GM12878 (cell line): Measurements from ENCODE around the gene CHID1. TPM values are rescaled to one million over a fixed set of nuclear protein-coding genes. Genes with fewer than 3 reads are reported as not detected.

Experiments used
- ATAC-seq: fragments of 200-7000 bp; cut with Tn5 transposase; 3 replicates; pipeline ENCODE4 v1.9.1; 2020; ENCODE audit warnings: mild to moderate bottlenecking, moderate library complexity
- BruUV-seq: library from RNA; stranded (reverse); fragments of 400-500 nt; replicated peaks from 2 replicates; lab custom pipeline; 2021; lab: Mats Ljungman, UMichigan
- CTCF ChIA-PET: fragments of 300-600 bp; sonication (Branson Sonifier 250); formaldehyde crosslinking; extraction: SDS; loops from one replicate; lab custom pipeline; 2021; ENCODE audit warnings: inconsistent platforms; lab: Yijun Ruan, JAX
- POLR2A ChIA-PET: fragments of 350-600 bp; formaldehyde crosslinking; extraction: SDS; loops from one replicate; lab custom pipeline; 2021; ENCODE audit warnings: inconsistent platforms; lab: Charles Lee
- RAD21 ChIA-PET: fragments of 300-600 bp; sonication (Branson Sonifier 250); formaldehyde crosslinking; loops from one replicate; lab custom pipeline; 2023; ENCODE audit warnings: antibody characterized with exemption; ENCODE audit not compliant: unreplicated experiment; lab: Charles Lee
- SMC1A ChIA-PET: fragments of 300-600 bp; sonication (Branson Sonifier 250); formaldehyde crosslinking; loops from one replicate; lab custom pipeline; 2023; ENCODE audit not compliant: unreplicated experiment, uncharacterized antibody; lab: Charles Lee
- DNase-seq: peaks from one replicate; pipeline ENCODE4 v3.0.0-alpha.2; 2011; ENCODE audit warnings: low read depth, low spot score
- FAIRE-seq: peaks from 3 replicates; lab custom pipeline; 2011; peaks lifted over from hg19 to GRCh38; lab: Jason Lieb, UNC
- H2AFZ ChIP-seq: 2 replicates; pipeline ENCODE4 v1.6.0; 2011; ENCODE audit warnings: low read depth, low read length, control low read depth; ENCODE audit not compliant: control insufficient read depth
- H3K27ac ChIP-seq: 2 replicates; pipeline ENCODE4 v1.5.1; 2011; ENCODE audit warnings: control low read depth; ENCODE audit not compliant: control insufficient read depth, insufficient read depth
- H3K27me3 ChIP-seq, 2 experiments: replicated peaks in 1 of 2; 2 replicates each; pipeline versions ENCODE4 v1.6.0 to v1.6.1; 2011; ENCODE audit warnings: low read length in 1 of 2; ENCODE audit not compliant: control insufficient read depth in 2 of 2, insufficient read depth in 2 of 2
- H3K36me3 ChIP-seq, 2 experiments: 2 replicates each; pipeline ENCODE4 v1.5.1; 2011; ENCODE audit warnings: low read length in 1 of 2; ENCODE audit not compliant: control insufficient read depth in 2 of 2, insufficient read depth in 2 of 2
- H3K4me1 ChIP-seq: 2 replicates; pipeline ENCODE4 v1.6.1; 2011; ENCODE audit warnings: mild to moderate bottlenecking, low read length, moderate library complexity, mixed read lengths; ENCODE audit not compliant: control insufficient read depth, insufficient read depth
- H3K4me2 ChIP-seq: 2 replicates; pipeline ENCODE4 v1.6.0; 2011; ENCODE audit warnings: control low read depth; ENCODE audit not compliant: control insufficient read depth, insufficient read depth
- H3K4me3 ChIP-seq: fragments of 200-600 bp; sonication (generic); 2 replicates; pipeline ENCODE4 v1.5.1; 2016
- H3K79me2 ChIP-seq: 2 replicates; pipeline ENCODE4 v1.6.0; 2011; ENCODE audit warnings: low read length; ENCODE audit not compliant: control insufficient read depth, insufficient read depth
- H3K9ac ChIP-seq: 2 replicates; pipeline ENCODE4 v1.8.0; 2011; ENCODE audit warnings: low read length, control low read depth, mixed read lengths; ENCODE audit not compliant: control insufficient read depth, insufficient read depth
- H3K9me3 ChIP-seq: replicated peaks from 3 replicates; pipeline ENCODE4 v1.5.1; 2011; ENCODE audit warnings: mild to moderate bottlenecking, low read length; ENCODE audit not compliant: control insufficient read depth, insufficient read depth
- H4K20me1 ChIP-seq: 2 replicates; pipeline ENCODE4 v1.6.0; 2011; ENCODE audit not compliant: control insufficient read depth, insufficient read depth
- JUND ChIP-seq: IDR thresholded peaks from 2 replicates; pipeline ENCODE4 v1.6.1; 2012; ENCODE audit warnings: low read depth, mild to moderate bottlenecking, low read length, improper control_type of control experiment, moderate library complexity
- KLF5 ChIP-seq: fragments of 450-650 bp; IDR thresholded peaks from 2 replicates; pipeline ENCODE4 v1.6.1; 2014; ENCODE audit warnings: mild to moderate bottlenecking; ENCODE audit not compliant: partially characterized antibody
- WGBS: methylation state at CpG from one replicate; pipeline ENCODE4 v1.1.6; 2016; ENCODE audit warnings: low lambda C conversion rate; ENCODE audit not compliant: insufficient replicate concordance, insufficient coverage; ENCODE audit errors: missing lambda C conversion rate; 5-methylcytosine and 5-hydroxymethylcytosine counted together
- in situ Hi-C: fragments of 300-500 bp; cut with MboI; formaldehyde crosslinking; loops from 9 replicates; pipeline ENCODE4 v1.14.3; 2018; ENCODE audit warnings: mixed read lengths
- intact Hi-C: fragments of 100-400 bp; cut with micrococcal nuclease; formaldehyde crosslinking; loops from one replicate; pipeline ENCODE4 v1.14.2; 2022; ENCODE audit not compliant: unreplicated experiment
- polyA plus RNA-seq, 11 experiments: library from polyadenylated mRNA; depleted of rRNA in 4 of 11; unstranded in 6 of 11; stranded (reverse) in 5 of 11; fragments of >200 nt; fragmentation: Nextera tagmentation in 4 of 11; fragmentation: Illumina TruSeq in 1 of 11; extraction: Ambion mirVana in 4 of 11; extraction: Trizol in 1 of 11; gene quantifications; 1 replicate in 1 of 11; 2 replicates in 10 of 11; pipeline versions ENCODE4 v1.2.1 to v1.2.3, GENCODE V29; 2011 to 2016; ENCODE audit warnings: inconsistent platforms in 2 of 11, missing spikeins in 2 of 11, low read depth in 1 of 11
- total RNA-seq, 4 experiments: library from RNA; depleted of rRNA in 3 of 4; stranded (reverse); fragments of >200 nt in 3 of 4; fragmentation: Illumina TruSeq in 1 of 4; extraction: Trizol in 1 of 4; gene quantifications; 2 replicates each; pipeline versions ENCODE4 v1.2.1 to v1.2.3, GENCODE V29; 2013 to 2021

CHID1 gene
- total and polyA plus RNA-seq, 10 of the 15 experiments (the other 5 are each of a cell fraction or from before 2014, with no cell fraction given) = 4.8 to 75.2 (median 30.1) TPM

- FAIRE-seq = no peak
- 39% methylated on average over 15 of the region's 20 CpGs for WGBS
- Histone ChIP-seq H2AFZ (no peak overlapping the region), H3K9ac (no peak overlapping the region), H4K20me1 (no peaks in the 10 kb centered on the region), H3K27me3 (no peaks in the 10 kb centered on the region), H3K27ac (no peak overlapping the region), H3K4me2 (no peak overlapping the region), H3K4me3 (no peak overlapping the region), H3K9me3 (no peaks in the 10 kb centered on the region), H3K79me2 (no peaks in the 10 kb centered on the region), H3K4me1 (no peaks in the 10 kb centered on the region), H3K36me3 (no peaks in the 10 kb centered on the region)
- POLR2A ChIA-PET = no interaction called here
- RAD21 ChIA-PET = no interaction called here
- ATAC-seq = no peak
- no TSS peak for BruUV-seq
- in situ Hi-C loops (no loop called here), intact Hi-C loops (no loop called here)
- DNase-seq = no peak
- no peak for TF ChIP-seq JUND
- SMC1A ChIA-PET = no interaction called here
- CTCF ChIA-PET = no interaction called here
These were observed 55.8 kb downstream of the CHID1 start for GRCh38 chr11:854601-855329.

GRCh38 chr11:853682-854448 lies 56.7 kb downstream of the CHID1 start:
- POLR2A ChIA-PET = no interaction called here
- Histone ChIP-seq H3K4me2 (no peak overlapping the region), H3K4me1 (no peaks in the 10 kb centered on the region), H3K27ac (no peak overlapping the region), H4K20me1 (no peaks in the 10 kb centered on the region), H3K4me3 (no peak overlapping the region), H3K9ac (no peak overlapping the region), H3K27me3 (no peaks in the 10 kb centered on the region; a peak in 1 of 4 replicates), H3K36me3 (no peaks in the 10 kb centered on the region), H3K9me3 (no peaks in the 10 kb centered on the region), H3K79me2 (no peaks in the 10 kb centered on the region), H2AFZ (no peak overlapping the region)
- CTCF ChIA-PET = no interaction called here
- WGBS = 50% methylated on average over 25 of the region's 27 CpGs
- TF ChIP-seq KLF5 = no peak
- BruUV-seq = no TSS peak
- no peak for FAIRE-seq
- no peak for DNase-seq
- RAD21 ChIA-PET = no interaction called here
- 0 out of 3 replicates have a peak, but pooled peaks have one; percentile 21 for ATAC-seq
- SMC1A ChIA-PET = no interaction called here
- in situ Hi-C loops = no loop called here
- intact Hi-C loops = no loop called here
